ENCODE measurements around the gene DPH2. TPM values are rescaled to one million over a fixed set of nuclear protein-coding genes. Genes with fewer than 3 reads are reported as not detected.

Gene DPH2
- total RNA-seq (2014; rRNA removed; shearing (Covaris generic); ENCODE audit: low replicate concordance): 29.0 and 54.5 TPM in 2 replicates

- in situ Hi-C loops (cut with HindIII; ENCODE audit: low pct_unique_long_range_greater_than_20kb, low sequenced_read_pairs): no loop called here
- peak; percentile 83 for DNase-seq (ENCODE audit: low read depth)
These were observed at the start of gene DPH2 for GRCh38 chr1:43969746-43970466. Gene DPH2, plus strand, starts transcription at chr1:43970010. Its CDS starts 166 bp downstream, at chr1:43970176.

GRCh38 chr1:43921022-43921421 lies 48.8 kb upstream of the DPH2 start:
- DNase-seq (ENCODE audit: low read depth): no peak
- in situ Hi-C loops (cut with HindIII; ENCODE audit: low pct_unique_long_range_greater_than_20kb, low sequenced_read_pairs): no loop called here

GRCh38 chr1:43924516-43924915 lies 45.3 kb upstream of the DPH2 start:
- no peak for DNase-seq (ENCODE audit: low read depth)
- in situ Hi-C loops (cut with HindIII; ENCODE audit: low pct_unique_long_range_greater_than_20kb, low sequenced_read_pairs): no loop called here

GRCh38 chr1:43925846-43926245 lies 44.0 kb upstream of the DPH2 start:
- no peak for DNase-seq (ENCODE audit: low read depth)
- in situ Hi-C loops (cut with HindIII; ENCODE audit: low pct_unique_long_range_greater_than_20kb, low sequenced_read_pairs): no loop called here

GRCh38 chr1:43930168-43930948 lies 39.5 kb upstream of the DPH2 start:
- in situ Hi-C loops (cut with HindIII; ENCODE audit: low pct_unique_long_range_greater_than_20kb, low sequenced_read_pairs): no loop called here
- no peak for DNase-seq (ENCODE audit: low read depth)

GRCh38 chr1:43930949-43931275 lies 38.9 kb upstream of the DPH2 start:
- no peak for DNase-seq (ENCODE audit: low read depth)
- in situ Hi-C loops (cut with HindIII; ENCODE audit: low pct_unique_long_range_greater_than_20kb, low sequenced_read_pairs): no loop called here

GRCh38 chr1:43931711-43932660 lies 37.8 kb upstream of the DPH2 start:
- in situ Hi-C loops (cut with HindIII; ENCODE audit: low pct_unique_long_range_greater_than_20kb, low sequenced_read_pairs): no loop called here
- DNase-seq (ENCODE audit: low read depth): no peak

GRCh38 chr1:43932786-43933385 lies 36.9 kb upstream of the DPH2 start:
- in situ Hi-C loops (cut with HindIII; ENCODE audit: low pct_unique_long_range_greater_than_20kb, low sequenced_read_pairs): no loop called here
- DNase-seq (ENCODE audit: low read depth): no peak

GRCh38 chr1:43933386-43934100 lies 36.3 kb upstream of the DPH2 start, which contains the start of gene ARTN:
Gene ARTN, plus strand, starts transcription at chr1:43933801. Its CDS starts 1,856 bp downstream, at chr1:43935657.
- no peak for DNase-seq (ENCODE audit: low read depth)
- in situ Hi-C loops (cut with HindIII; ENCODE audit: low pct_unique_long_range_greater_than_20kb, low sequenced_read_pairs): no loop called here

GRCh38 chr1:43934101-43934985 lies 35.5 kb upstream of the DPH2 start:
- in situ Hi-C loops (cut with HindIII; ENCODE audit: low pct_unique_long_range_greater_than_20kb, low sequenced_read_pairs): no loop called here
- peak; percentile 54 for DNase-seq (ENCODE audit: low read depth)

GRCh38 chr1:43934986-43935324 lies 34.9 kb upstream of the DPH2 start:
- no peak for DNase-seq (ENCODE audit: low read depth)
- in situ Hi-C loops (cut with HindIII; ENCODE audit: low pct_unique_long_range_greater_than_20kb, low sequenced_read_pairs): no loop called here

GRCh38 chr1:43935711-43936427 lies 33.9 kb upstream of the DPH2 start:
- no peak for DNase-seq (ENCODE audit: low read depth)
- in situ Hi-C loops (cut with HindIII; ENCODE audit: low pct_unique_long_range_greater_than_20kb, low sequenced_read_pairs): no loop called here

- in situ Hi-C loops (cut with HindIII; ENCODE audit: low pct_unique_long_range_greater_than_20kb, low sequenced_read_pairs): no loop called here
- DNase-seq (ENCODE audit: low read depth): no peak
These were observed 33.2 kb upstream of the DPH2 start for GRCh38 chr1:43936431-43937151.

GRCh38 chr1:43937179-43937865 lies 32.5 kb upstream of the DPH2 start:
- DNase-seq (ENCODE audit: low read depth): peak; percentile 95
- in situ Hi-C loops (cut with HindIII; ENCODE audit: low pct_unique_long_range_greater_than_20kb, low sequenced_read_pairs): no loop called here

GRCh38 chr1:43938383-43938782 lies 31.4 kb upstream of the DPH2 start:
- DNase-seq (ENCODE audit: low read depth): no peak
- in situ Hi-C loops (cut with HindIII; ENCODE audit: low pct_unique_long_range_greater_than_20kb, low sequenced_read_pairs): no loop called here

Data from Caki2 (cell line).